PC-9 (cell line): ENCODE measurements around the gene NOB1. TPM values are rescaled to one million over a fixed set of nuclear protein-coding genes. Genes with fewer than 3 reads are reported as not detected.

ENCODE experiments used
- Bru-seq: library from RNA; stranded (reverse); fragments of 400-500 nt; gene quantifications from one replicate; lab custom pipeline; 2021; lab: Mats Ljungman, UMichigan
- BruChase-seq, 2 experiments: library from RNA; stranded (reverse); fragments of 400-500 nt; gene quantifications; one replicate each; lab custom pipeline; 2021; lab: Mats Ljungman, UMichigan
- BruUV-seq: library from RNA; stranded (reverse); fragments of 400-500 nt; replicated peaks from 2 replicates; lab custom pipeline; 2021; lab: Mats Ljungman, UMichigan
- CTCF ChIA-PET: fragments of 300-600 bp; sonication (Branson Sonifier 250); formaldehyde crosslinking; loops from one replicate; lab custom pipeline; 2022; ENCODE audit warnings: antibody characterized with exemption; lab: Charles Lee
- POLR2A ChIA-PET: fragments of 300-600 bp; sonication (Branson Sonifier 250); formaldehyde crosslinking; loops from one replicate; lab custom pipeline; 2022; ENCODE audit warnings: antibody characterized with exemption; ENCODE audit not compliant: unreplicated experiment; lab: Charles Lee
- DNase-seq, 2 experiments: peaks; one replicate each; pipeline versions ENCODE4 v3.0.0 to v3.0.0-alpha.2; 2015 to 2022; ENCODE audit warnings: mixed read lengths in 1 of 2
- H2AFZ ChIP-seq: fragments of 200-600 bp; sonication (generic); 2 replicates; pipeline ENCODE4 v1.8.1; 2017; ENCODE audit warnings: antibody characterized with exemption
- H3F3A ChIP-seq: fragments of 200-600 bp; sonication (generic); 2 replicates; pipeline ENCODE4 v1.8.1; 2017; ENCODE audit warnings: antibody characterized with exemption, mild to moderate bottlenecking, low read depth; ENCODE audit not compliant: insufficient read depth
- H3K27ac ChIP-seq: fragments of 200-600 bp; sonication (generic); 2 replicates; pipeline ENCODE4 v1.6.1; 2016; ENCODE audit warnings: mixed run types
- H3K27me3 ChIP-seq: fragments of 200-600 bp; sonication (generic); 2 replicates; pipeline ENCODE4 v1.6.1; 2016; ENCODE audit warnings: low read depth, mixed run types; ENCODE audit not compliant: insufficient read depth
- H3K36me3 ChIP-seq: fragments of 200-600 bp; sonication (generic); 2 replicates; pipeline ENCODE4 v1.6.1; 2016; ENCODE audit warnings: low read depth, mixed run types
- H3K4me1 ChIP-seq: fragments of 200-600 bp; sonication (generic); replicated peaks from 2 replicates; pipeline ENCODE4 v1.6.1; 2016; ENCODE audit warnings: mixed run types; ENCODE audit not compliant: insufficient read depth
- H3K4me2 ChIP-seq: fragments of 200-600 bp; sonication (generic); 2 replicates; pipeline ENCODE4 v1.6.1; 2017; ENCODE audit warnings: mixed run types
- H3K4me3 ChIP-seq: fragments of 200-600 bp; sonication (generic); 2 replicates; pipeline ENCODE4 v1.6.1; 2016; ENCODE audit warnings: mixed run types
- H3K79me2 ChIP-seq: fragments of 200-600 bp; sonication (generic); 2 replicates; pipeline ENCODE4 v1.6.1; 2017; ENCODE audit warnings: low read depth, mixed run types
- H3K9me2 ChIP-seq: fragments of 200-600 bp; sonication (generic); 2 replicates; pipeline ENCODE4 v1.8.1; 2017; ENCODE audit warnings: mild to moderate bottlenecking; ENCODE audit not compliant: insufficient read depth
- H3K9me3 ChIP-seq: fragments of 200-600 bp; sonication (generic); 2 replicates; pipeline ENCODE4 v1.8.1; 2016; ENCODE audit warnings: low read depth; ENCODE audit not compliant: insufficient read depth
- H4K20me1 ChIP-seq: fragments of 200-600 bp; sonication (generic); 2 replicates; pipeline ENCODE4 v1.8.1; 2017; ENCODE audit not compliant: insufficient read depth
- EZH2 ChIP-seq: fragments of 200-600 bp; sonication (generic); IDR thresholded peaks from 2 replicates; pipeline ENCODE4 v1.8.0; 2017; ENCODE audit warnings: antibody characterized with exemption, low read depth
- intact Hi-C: fragments of 100-400 bp; cut with micrococcal nuclease; formaldehyde crosslinking; loops from one replicate; pipeline ENCODE4 v1.10.0; 2022; ENCODE audit not compliant: unreplicated experiment
- long read RNA-seq: library from polyadenylated mRNA; stranded (forward); transcript quantifications from one replicate; pipeline ENCODE4 v2.0.0, GENCODE V29; 2022
- total RNA-seq: library from RNA; stranded (reverse); gene quantifications from 2 replicates; pipeline ENCODE4 v1.2.3, GENCODE V29; 2021
- TF ChIP-seq, protein P1 (sequence below): fragments of 200-600 bp; sonication (generic); conservative IDR thresholded peaks from 2 replicates; pipeline ENCODE4 v1.6.1; 2017; ENCODE audit warnings: mixed run types, antibody characterized with exemption, mild to moderate bottlenecking, moderate library complexity

NOB1 gene
- total RNA-seq (66.9 and 93.2 TPM in 2 replicates), Bru-seq, nascent RNA (percentile 82 among the genes with signal in this experiment), BruChase-seq, experiment 1, labeled RNA remaining after a 2-hour chase (percentile 76 among the genes with signal in this experiment), BruChase-seq, experiment 2, labeled RNA remaining after a 6-hour chase (percentile 91 among the genes with signal in this experiment)
- long read RNA-seq, transcript NOB1-201 (9 exons, 1,734 nt), result major isoform, 128 of 148 reads
- long read RNA-seq, partial matches to known transcripts, result 13 of 148 reads
- long read RNA-seq, other reads (novel, unspliced or antisense), result 7 of 148 reads

DNA sequence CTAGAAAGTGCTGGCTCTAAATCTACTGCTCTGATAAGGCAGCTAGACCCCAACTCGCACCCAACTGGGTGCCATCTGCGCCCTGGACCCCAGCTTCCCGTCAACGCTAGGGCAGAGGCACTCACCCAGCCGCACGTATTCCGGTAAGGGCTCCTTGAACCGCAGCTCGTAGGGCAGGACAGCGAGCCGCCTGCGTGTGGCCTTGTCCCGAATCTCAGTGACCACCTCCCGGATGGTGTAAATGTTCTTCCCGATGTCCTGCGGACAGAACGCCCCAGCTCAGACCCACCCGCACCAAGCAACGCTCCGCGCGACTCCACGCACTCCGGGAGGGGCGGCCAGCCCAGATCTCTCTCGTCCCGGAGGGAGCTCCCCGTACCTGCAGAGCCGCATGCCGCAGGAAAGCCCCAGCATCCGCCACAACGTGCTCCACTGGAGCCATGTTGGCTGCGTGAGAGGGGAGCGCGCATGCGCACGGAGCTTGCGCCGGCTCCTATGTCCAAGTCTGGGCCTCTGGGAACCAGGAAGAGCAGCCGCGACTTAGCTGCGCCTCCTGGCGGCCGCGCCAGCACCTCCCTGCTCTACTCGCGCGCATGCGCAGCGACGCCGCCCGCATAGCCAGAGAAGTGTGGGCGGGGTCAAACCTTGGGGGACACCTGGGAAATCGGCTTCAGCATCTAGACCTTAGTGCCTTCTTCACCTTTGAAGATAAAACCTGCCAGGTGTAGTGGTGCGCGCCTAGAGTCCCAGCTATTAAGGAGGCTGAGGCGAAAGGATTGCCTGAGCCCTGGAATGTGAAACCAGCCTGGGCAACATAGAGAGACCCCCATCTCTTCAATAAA is at the start of gene NOB1:
TSS of gene NOB1 (minus strand) at position 458 of the 842 bp plus-strand sequence. CDS start at position 442, 16 bp downstream.
- Histone ChIP-seq H3K4me2 (peak within 1 kb of the TSS; percentile 96), H3K9me2 (no peaks in the 10 kb centered on the region), H3K79me2 (peaks cover 44% of the 10 kb centered on the region), H3K4me1 (peaks cover 20% of the 10 kb centered on the region), H3K4me3 (peak within 1 kb of the TSS; percentile 95), H3K9me3 (no peaks in the 10 kb centered on the region), H4K20me1 (peaks cover 13% of the 10 kb centered on the region; the same call in 1 of the 2 replicates), H3K36me3 (peaks cover 15% of the 10 kb centered on the region), H3K27me3 (no peaks in the 10 kb centered on the region), H2AFZ (peak within 1 kb of the TSS; percentile 94), H3F3A (no peaks in the 10 kb centered on the region; the same call in 1 of the 2 replicates), H3K27ac (peak within 1 kb of the TSS; percentile 52)
- no peak for TF ChIP-seq EZH2
- TF ChIP-seq, protein P1, sequence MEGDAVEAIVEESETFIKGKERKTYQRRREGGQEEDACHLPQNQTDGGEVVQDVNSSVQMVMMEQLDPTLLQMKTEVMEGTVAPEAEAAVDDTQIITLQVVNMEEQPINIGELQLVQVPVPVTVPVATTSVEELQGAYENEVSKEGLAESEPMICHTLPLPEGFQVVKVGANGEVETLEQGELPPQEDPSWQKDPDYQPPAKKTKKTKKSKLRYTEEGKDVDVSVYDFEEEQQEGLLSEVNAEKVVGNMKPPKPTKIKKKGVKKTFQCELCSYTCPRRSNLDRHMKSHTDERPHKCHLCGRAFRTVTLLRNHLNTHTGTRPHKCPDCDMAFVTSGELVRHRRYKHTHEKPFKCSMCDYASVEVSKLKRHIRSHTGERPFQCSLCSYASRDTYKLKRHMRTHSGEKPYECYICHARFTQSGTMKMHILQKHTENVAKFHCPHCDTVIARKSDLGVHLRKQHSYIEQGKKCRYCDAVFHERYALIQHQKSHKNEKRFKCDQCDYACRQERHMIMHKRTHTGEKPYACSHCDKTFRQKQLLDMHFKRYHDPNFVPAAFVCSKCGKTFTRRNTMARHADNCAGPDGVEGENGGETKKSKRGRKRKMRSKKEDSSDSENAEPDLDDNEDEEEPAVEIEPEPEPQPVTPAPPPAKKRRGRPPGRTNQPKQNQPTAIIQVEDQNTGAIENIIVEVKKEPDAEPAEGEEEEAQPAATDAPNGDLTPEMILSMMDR, result peak; percentile 94
- BruUV-seq, result no TSS peak
- intact Hi-C loops, result loop anchor here (1.0 kb wide), 3 partner anchors 28 to 358 kb away; partner anchors contain the start of gene NQO1
- POLR2A ChIA-PET, result interaction anchor here (0.5 to 1.0 kb wide), 8 partner anchors 16 to 626 kb away, joined by 3 to 7 read pairs (median 4); partner anchors contain the start of gene NQO1
- CTCF ChIA-PET, result interaction anchor here (0.6 to 1.4 kb wide), 9 partner anchors 9 to 153 kb away, joined by 3 to 6 read pairs (median 4); no protein-coding TSS in a partner anchor
- DNase-seq, result peak; percentile 91 to 97

DNA sequence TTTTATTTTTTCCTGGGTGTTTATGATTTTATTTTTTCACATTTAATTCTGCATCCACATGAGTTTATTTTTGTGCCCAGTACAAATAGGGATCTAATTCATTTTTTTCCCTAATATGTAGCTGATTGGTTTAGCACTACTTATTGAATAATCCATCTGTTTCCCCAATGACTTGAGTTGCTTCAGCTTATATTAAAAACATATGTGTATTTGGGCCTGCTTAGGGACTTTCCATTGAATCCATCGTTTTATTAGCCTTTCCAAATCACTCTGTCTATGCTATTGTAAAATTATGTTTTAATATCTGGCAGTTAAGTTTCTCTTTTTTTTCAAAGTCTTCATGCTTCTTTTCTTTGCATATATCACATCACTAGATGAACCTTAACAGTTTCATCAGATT is 49.6 kb upstream of the NOB1 start:
- H3K9me3 ChIP-seq, result no peaks in the 10 kb centered on the region
- H3K4me2 ChIP-seq, result no peak overlapping the region
- no TSS peak for BruUV-seq
- intact Hi-C loops, result no loop called here
- H3K4me3 ChIP-seq, result no peak overlapping the region
- H4K20me1 ChIP-seq, result peaks cover 3% of the 10 kb centered on the region; the same call in 1 of the 2 replicates
- ChIA-PET POLR2A (no interaction called here), CTCF (interaction anchor here (0.6 kb wide), 2 partner anchors 95 to 126 kb away, joined by 3 to 4 read pairs; no protein-coding TSS in a partner anchor)
- no peaks in the 10 kb centered on the region for H3K79me2 ChIP-seq
- no peaks in the 10 kb centered on the region for H3K9me2 ChIP-seq
- H2AFZ ChIP-seq, result no peak overlapping the region
- no peaks in the 10 kb centered on the region for H3F3A ChIP-seq
- H3K4me1 ChIP-seq, result no peaks in the 10 kb centered on the region
- TF ChIP-seq EZH2, result no peak
- TF ChIP-seq, protein P1, result no peak
- no peaks in the 10 kb centered on the region for H3K27me3 ChIP-seq
- H3K36me3 ChIP-seq, result peaks cover 8% of the 10 kb centered on the region; the same call in 1 of the 2 replicates
- no peak overlapping the region for H3K27ac ChIP-seq
- DNase-seq, result no peak

DNA sequence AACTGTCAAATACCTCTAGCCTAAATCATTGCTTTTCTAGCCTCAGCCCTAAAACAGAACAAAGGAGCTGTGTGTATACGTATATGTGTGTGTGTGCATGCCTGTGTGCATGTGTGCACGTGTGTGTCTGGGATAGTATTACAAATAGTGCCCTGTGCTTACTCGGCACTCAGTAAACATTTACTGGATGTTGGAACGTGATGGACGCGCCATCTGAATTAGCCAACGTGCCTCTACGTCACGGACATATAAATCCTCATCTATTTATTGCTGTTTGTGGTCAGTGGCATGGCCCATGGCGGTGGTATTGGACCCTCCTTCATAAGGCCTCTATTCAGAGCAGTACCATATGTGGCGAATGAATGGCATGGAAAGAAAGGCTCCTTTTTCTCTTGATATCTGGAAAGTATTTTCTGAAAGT is 44.9 kb upstream of the NOB1 start:
- ChIA-PET POLR2A (no interaction called here), CTCF (no interaction called here)
- intact Hi-C loops, result no loop called here
- no peak for DNase-seq
- 0 out of 2 replicates have a peak, but pooled peaks cover 5% of the 10 kb centered on the region for H3K79me2 ChIP-seq
- peaks cover 13% of the 10 kb centered on the region; the same call in 1 of the 2 replicates for H4K20me1 ChIP-seq
- no peaks in the 10 kb centered on the region for H3K4me1 ChIP-seq
- H3K4me3 ChIP-seq, result no peak overlapping the region
- H3F3A ChIP-seq, result peaks cover 7% of the 10 kb centered on the region
- H3K9me3 ChIP-seq, result no peaks in the 10 kb centered on the region
- TF ChIP-seq, protein P1, result no peak
- TF ChIP-seq EZH2, result no peak
- no peaks in the 10 kb centered on the region for H3K27me3 ChIP-seq
- H3K4me2 ChIP-seq, result no peak overlapping the region
- H2AFZ ChIP-seq, result no peak overlapping the region
- no peaks in the 10 kb centered on the region; the same call in 1 of the 2 replicates for H3K36me3 ChIP-seq
- BruUV-seq, result no TSS peak
- no peak overlapping the region for H3K27ac ChIP-seq
- H3K9me2 ChIP-seq, result no peaks in the 10 kb centered on the region
